HFFc6 (cell line): Measurements from ENCODE around the gene FAM13A. TPM values are rescaled to one million over a fixed set of nuclear protein-coding genes. Genes with fewer than 3 reads are reported as not detected.

Experiments
- DNase-seq: peaks from one replicate; pipeline ENCODE4 v3.0.0-alpha.2; 2018
- H3K27ac Mint-ChIP-seq: 2 replicates; pipeline ENCODE4 v1.8.0; 2020; ENCODE audit warnings: mild to moderate bottlenecking, mixed read lengths
- H3K27me3 Mint-ChIP-seq: 2 replicates; pipeline ENCODE4 v1.8.0; 2021; ENCODE audit warnings: mild to moderate bottlenecking, moderate library complexity, mixed read lengths; ENCODE audit not compliant: insufficient read depth
- H3K36me3 Mint-ChIP-seq: 2 replicates; pipeline ENCODE4 v1.8.0; 2021; ENCODE audit warnings: low read depth, mixed read lengths
- H3K4me1 Mint-ChIP-seq: 2 replicates; pipeline ENCODE4 v1.8.0; 2020; ENCODE audit warnings: low read depth, mixed read lengths
- H3K4me3 Mint-ChIP-seq: 2 replicates; pipeline ENCODE4 v1.8.0; 2020; ENCODE audit warnings: mild to moderate bottlenecking, moderate library complexity, mixed read lengths
- H3K9me3 Mint-ChIP-seq: 2 replicates; pipeline ENCODE4 v1.8.0; 2020; ENCODE audit warnings: mild to moderate bottlenecking, mixed read lengths
- total RNA-seq, 6 experiments: library from RNA; stranded (reverse); fragmentation: NEBNext Ultra II Directional; extraction: Animal tissue kit (Norgen Biotek cat#: 25700); gene quantifications; 2 replicates in 1 of 6; 3 replicates in 5 of 6; pipeline ENCODE4 v1.2.3, GENCODE V29; 2021
- TF ChIP-seq, protein P1 (sequence below): fragments of 200-600 bp; sonication (generic); IDR thresholded peaks from 2 replicates; pipeline ENCODE4 v1.5.0; 2021; ENCODE audit warnings: antibody characterized with exemption, mild to moderate bottlenecking

FAM13A gene
- total RNA-seq, 6 experiments from 2014 or later, result 8.0 to 11.2 (median 9.7) TPM

DNA sequence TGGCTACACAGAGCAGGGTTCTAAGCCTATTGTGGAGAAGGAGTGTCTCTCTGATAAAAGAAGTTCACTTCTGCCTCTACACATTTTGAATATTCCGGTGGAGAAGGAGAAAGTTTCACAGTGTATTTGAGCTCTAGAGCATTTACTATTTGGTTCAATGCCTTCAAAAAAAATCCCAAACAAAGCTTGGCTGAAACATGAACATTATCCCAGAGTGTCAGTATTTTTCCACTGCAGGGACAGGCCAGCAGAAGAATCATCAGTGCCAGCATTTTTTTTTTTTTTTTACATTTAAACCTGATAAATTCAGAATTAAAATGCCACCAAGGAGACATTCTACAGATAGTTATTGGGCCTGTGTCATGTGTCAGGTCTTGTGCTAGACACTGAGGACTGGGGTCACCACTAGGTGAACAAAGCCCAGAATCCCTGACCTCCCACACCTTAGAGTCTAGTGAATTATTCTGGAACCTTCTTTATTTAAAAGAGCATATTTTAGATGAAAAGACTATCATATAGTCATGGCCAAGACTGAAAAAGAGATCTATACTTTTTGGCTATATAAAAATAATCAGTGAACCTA, 311.3 kb downstream of the FAM13A start:
- TF ChIP-seq, protein P1, sequence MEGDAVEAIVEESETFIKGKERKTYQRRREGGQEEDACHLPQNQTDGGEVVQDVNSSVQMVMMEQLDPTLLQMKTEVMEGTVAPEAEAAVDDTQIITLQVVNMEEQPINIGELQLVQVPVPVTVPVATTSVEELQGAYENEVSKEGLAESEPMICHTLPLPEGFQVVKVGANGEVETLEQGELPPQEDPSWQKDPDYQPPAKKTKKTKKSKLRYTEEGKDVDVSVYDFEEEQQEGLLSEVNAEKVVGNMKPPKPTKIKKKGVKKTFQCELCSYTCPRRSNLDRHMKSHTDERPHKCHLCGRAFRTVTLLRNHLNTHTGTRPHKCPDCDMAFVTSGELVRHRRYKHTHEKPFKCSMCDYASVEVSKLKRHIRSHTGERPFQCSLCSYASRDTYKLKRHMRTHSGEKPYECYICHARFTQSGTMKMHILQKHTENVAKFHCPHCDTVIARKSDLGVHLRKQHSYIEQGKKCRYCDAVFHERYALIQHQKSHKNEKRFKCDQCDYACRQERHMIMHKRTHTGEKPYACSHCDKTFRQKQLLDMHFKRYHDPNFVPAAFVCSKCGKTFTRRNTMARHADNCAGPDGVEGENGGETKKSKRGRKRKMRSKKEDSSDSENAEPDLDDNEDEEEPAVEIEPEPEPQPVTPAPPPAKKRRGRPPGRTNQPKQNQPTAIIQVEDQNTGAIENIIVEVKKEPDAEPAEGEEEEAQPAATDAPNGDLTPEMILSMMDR, result no peak
- Mint-ChIP-seq H3K36me3 (peaks cover 49% of the 10 kb centered on the region), H3K27ac (peak overlapping the region; percentile 43; the same call in 1 of the 2 replicates)

GRCh38 chr4:88745175-88745574, 311.8 kb downstream of the FAM13A start:
- Mint-ChIP-seq H3K4me3 (no peak overlapping the region), H3K36me3 (peaks cover 46% of the 10 kb centered on the region), H3K4me1 (peaks cover 41% of the 10 kb centered on the region), H3K9me3 (no peaks in the 10 kb centered on the region), H3K27me3 (no peaks in the 10 kb centered on the region), H3K27ac (peak overlapping the region; percentile 80; the same call in 1 of the 2 replicates)
- DNase-seq, result no peak
- TF ChIP-seq, protein P1, result no peak

More for the DNA sequence above, 311.3 kb downstream of the FAM13A start:
- Mint-ChIP-seq H3K27me3 (no peaks in the 10 kb centered on the region), H3K9me3 (no peaks in the 10 kb centered on the region), H3K4me1 (peaks cover 41% of the 10 kb centered on the region), H3K4me3 (no peak overlapping the region)
- no peak for DNase-seq

DNA sequence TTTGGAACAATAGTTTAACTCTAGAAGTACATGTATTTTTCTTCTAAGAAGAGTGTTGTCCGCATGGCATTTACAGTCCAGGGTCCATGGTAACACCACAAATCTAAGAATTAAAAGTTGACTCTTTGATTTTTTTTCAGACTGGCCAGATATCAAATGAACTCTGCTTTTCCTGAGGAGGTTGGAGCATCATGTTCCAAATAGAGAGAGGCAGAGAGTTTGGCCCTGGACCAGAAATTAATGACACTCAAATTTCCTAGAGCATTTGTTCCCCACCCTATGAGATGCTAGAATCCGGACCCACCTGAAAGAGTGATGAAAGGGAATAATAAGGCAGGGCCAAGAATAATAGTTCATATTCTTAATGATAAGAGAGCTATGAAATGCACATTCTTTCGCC, 312.4 kb downstream of the FAM13A start:
- TF ChIP-seq, protein P1, result no peak
- Mint-ChIP-seq H3K27ac (peak overlapping the region; percentile 80), H3K27me3 (no peaks in the 10 kb centered on the region; the same call in 1 of the 2 replicates), H3K9me3 (no peaks in the 10 kb centered on the region), H3K4me3 (no peak overlapping the region), H3K4me1 (peaks cover 41% of the 10 kb centered on the region), H3K36me3 (peaks cover 41% of the 10 kb centered on the region)
- no peak for DNase-seq

- Mint-ChIP-seq H3K36me3 (peaks cover 35% of the 10 kb centered on the region), H3K27me3 (no peaks in the 10 kb centered on the region; the same call in 1 of the 2 replicates), H3K9me3 (no peaks in the 10 kb centered on the region), H3K4me1 (peaks cover 41% of the 10 kb centered on the region), H3K27ac (peak overlapping the region; percentile 80), H3K4me3 (peak overlapping the region; percentile 16; the same call in 1 of the 2 replicates)
- TF ChIP-seq, protein P1, result no peak
- DNase-seq, result peak; percentile 91
These were observed 313.3 kb downstream of the FAM13A start for GRCh38 chr4:88743696-88744095.

- TF ChIP-seq, protein P1, result no peak
- Mint-ChIP-seq H3K4me3 (no peak overlapping the region), H3K27me3 (no peaks in the 10 kb centered on the region; the same call in 1 of the 2 replicates), H3K4me1 (peaks cover 45% of the 10 kb centered on the region), H3K9me3 (no peaks in the 10 kb centered on the region), H3K36me3 (peaks cover 33% of the 10 kb centered on the region), H3K27ac (peak overlapping the region; percentile 80)
- peak; percentile 19 for DNase-seq
These were observed 314.4 kb downstream of the FAM13A start for GRCh38 chr4:88742561-88742960.
